Measurements from ENCODE around the gene ZSWIM6.
A peak's percentile ranks its signal among the peaks of the same experiment; 100 is the strongest.

ZSWIM6 gene

DNA sequence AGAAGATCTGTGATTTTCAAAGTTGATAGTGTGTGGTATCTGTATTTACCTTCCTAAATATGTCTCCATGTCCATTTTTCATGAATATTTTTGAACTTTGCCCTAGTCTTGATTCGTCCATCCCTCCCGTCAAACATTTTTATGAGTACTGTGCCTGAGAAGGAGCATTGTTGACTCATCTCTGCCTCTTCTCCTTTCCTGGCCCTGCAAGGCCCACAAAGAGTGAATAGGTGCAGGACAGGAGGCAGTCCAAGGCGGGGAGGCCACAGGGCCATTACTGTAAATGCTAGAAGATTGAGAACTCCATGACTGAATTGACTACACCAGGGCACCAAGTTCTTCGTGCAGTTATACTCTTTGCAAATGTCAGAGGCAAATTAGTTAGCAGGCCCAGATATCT is 200.9 kb downstream of the ZSWIM6 start:
- H3K9me3 Mint-ChIP-seq, result peaks cover 8% of the 10 kb centered on the region
- no peak overlapping the region for H3K27ac Mint-ChIP-seq
- peaks cover 31% of the 10 kb centered on the region for H3K36me3 Mint-ChIP-seq (ENCODE audit: low read depth)
- H3K4me1 Mint-ChIP-seq, result peaks cover 17% of the 10 kb centered on the region
- no peak for DNase-seq
- ATAC-seq, result no peak
- H3K27me3 Mint-ChIP-seq, result no peaks in the 10 kb centered on the region
- H3K4me3 Mint-ChIP-seq, result no peak overlapping the region

DNA sequence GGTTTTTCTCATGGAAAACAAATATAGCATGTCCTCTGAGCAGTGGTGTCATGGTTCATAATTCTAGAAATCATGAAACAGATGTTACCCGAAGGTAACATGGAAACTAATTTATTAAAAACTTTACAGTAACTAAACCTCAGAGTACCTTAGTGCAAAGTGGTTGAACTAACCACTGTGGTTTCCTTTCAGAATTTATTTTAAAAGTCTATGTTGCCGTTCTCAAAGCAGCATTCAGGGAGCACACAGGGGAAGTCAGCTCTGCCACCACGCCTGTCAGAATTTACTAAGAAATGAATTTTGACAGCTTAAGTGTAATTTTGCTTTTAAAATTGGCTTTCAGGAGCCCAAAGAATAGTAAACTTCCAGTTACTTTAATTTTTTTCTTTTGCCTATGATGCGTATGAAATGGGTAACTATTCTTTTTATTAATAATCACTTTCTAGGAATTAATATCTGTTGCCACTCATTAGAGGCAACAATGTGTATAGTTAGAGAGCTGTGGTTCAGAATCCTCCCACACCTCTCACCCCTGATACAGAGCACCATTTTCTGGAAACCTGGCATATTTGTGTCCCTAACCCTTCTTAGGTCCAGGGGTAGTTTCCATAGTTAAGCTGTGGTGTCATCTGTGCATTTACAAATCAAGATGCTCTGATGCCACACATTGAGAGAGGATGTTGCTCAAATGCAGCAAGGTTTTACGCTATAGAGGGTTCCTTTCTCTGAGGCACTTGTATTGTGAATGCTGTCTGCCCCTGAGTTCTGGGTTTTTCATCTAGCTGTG is 202.6 kb downstream of the ZSWIM6 start:
- peak; percentile 78 for ATAC-seq
- H3K27ac Mint-ChIP-seq, result peak overlapping the region; percentile 35
- H3K27me3 Mint-ChIP-seq, result no peaks in the 10 kb centered on the region
- peaks cover 46% of the 10 kb centered on the region for H3K36me3 Mint-ChIP-seq (ENCODE audit: low read depth)
- H3K9me3 Mint-ChIP-seq, result peaks cover 8% of the 10 kb centered on the region
- H3K4me1 Mint-ChIP-seq, result peaks cover 24% of the 10 kb centered on the region
- no peak for DNase-seq
- no peak overlapping the region for H3K4me3 Mint-ChIP-seq

DNA sequence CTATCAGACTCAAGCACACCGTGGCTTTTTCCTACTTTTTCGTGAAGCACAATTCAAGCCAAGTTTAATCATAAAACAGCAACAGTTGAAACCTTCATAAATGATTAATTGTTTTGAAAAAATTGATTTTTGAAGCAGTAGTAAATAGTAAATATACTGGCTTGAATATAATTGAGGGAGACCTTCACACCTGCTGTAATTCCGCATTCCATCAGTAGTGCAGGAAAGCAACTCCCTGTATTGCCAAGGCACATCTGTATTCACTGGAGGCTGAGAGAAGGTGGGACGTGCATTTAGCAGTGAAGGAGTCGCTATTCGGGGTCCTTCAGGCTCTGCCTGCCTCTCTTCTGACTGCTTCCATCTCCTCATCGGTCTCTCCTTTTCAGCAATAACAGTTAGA is 203.8 kb downstream of the ZSWIM6 start:
- DNase-seq, result no peak
- Mint-ChIP-seq H3K4me1 (peaks cover 24% of the 10 kb centered on the region), H3K27me3 (no peaks in the 10 kb centered on the region), H3K4me3 (no peak overlapping the region), H3K36me3 (ENCODE audit: low read depth) (peaks cover 40% of the 10 kb centered on the region), H3K9me3 (peaks cover 8% of the 10 kb centered on the region), H3K27ac (no peak overlapping the region)
- ATAC-seq, result no peak

DNA sequence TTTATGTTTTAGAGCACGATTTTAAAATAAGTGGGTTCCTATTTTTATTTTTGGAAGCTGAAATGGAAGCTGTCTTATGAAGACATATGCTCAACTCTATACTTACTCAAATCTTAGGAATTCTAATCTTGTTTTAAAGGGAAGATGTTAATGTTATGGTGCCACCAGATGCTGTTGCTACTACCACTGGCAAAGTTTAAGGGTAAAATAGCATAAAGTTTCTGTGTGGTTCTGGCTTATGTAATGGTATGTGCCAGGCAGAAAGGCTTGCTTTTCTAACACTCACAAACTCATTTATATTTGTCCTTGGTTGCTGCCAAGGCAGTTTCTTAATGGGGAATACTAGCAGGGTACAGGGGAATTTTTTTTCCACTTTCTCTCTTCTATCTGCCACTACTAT is 204.9 kb downstream of the ZSWIM6 start:
- H3K36me3 Mint-ChIP-seq (ENCODE audit: low read depth), result peaks cover 41% of the 10 kb centered on the region
- peaks cover 8% of the 10 kb centered on the region for H3K9me3 Mint-ChIP-seq
- H3K27me3 Mint-ChIP-seq, result no peaks in the 10 kb centered on the region
- DNase-seq (no peak), ATAC-seq (no peak)
- H3K4me1 Mint-ChIP-seq, result peaks cover 24% of the 10 kb centered on the region
- no peak overlapping the region for H3K4me3 Mint-ChIP-seq
- H3K27ac Mint-ChIP-seq, result no peak overlapping the region

DNA sequence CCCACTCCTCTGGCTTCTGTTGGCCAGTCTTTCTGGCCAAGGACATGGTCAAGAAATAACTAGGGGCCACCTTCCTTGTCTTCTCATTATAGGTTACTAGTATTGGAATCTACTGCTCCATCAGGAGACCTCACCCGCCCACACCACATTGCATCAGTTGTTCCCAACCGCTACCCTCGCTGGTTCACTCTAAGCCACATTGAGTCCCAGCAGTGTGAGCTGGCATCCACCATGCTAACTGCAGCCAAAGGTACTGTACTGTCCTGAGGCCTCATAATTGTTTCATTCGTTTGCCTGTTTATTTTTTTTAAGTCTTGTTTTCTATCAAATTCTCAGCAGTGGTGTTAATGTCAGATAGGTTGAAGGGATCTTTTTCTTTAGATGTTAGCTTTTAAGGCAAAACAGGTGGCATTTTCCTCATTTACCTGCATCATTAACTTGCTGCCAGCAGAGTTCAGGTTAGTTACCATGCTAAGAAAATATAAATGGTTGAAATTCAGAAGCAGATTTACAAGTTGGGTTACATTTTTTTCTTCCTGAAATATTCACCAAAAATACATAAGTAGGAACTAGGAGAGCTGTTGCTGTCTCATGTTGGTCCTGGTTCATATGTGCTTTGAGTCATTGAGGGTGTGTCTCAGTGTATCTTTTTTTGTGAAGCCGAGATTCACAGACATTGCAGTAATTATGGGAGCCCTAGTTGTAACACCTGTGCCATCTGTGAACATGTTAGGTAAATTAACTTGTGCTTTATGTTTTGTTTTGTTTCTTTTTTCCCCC is 206.9 kb downstream of the ZSWIM6 start:
- peaks cover 19% of the 10 kb centered on the region for H3K4me1 Mint-ChIP-seq
- no peaks in the 10 kb centered on the region for H3K27me3 Mint-ChIP-seq
- no peak for DNase-seq
- no peak overlapping the region for H3K4me3 Mint-ChIP-seq
- H3K9me3 Mint-ChIP-seq, result no peaks in the 10 kb centered on the region
- H3K36me3 Mint-ChIP-seq (ENCODE audit: low read depth), result peaks cover 51% of the 10 kb centered on the region
- ATAC-seq, result no peak
- H3K27ac Mint-ChIP-seq, result peak overlapping the region; percentile 15

DNA sequence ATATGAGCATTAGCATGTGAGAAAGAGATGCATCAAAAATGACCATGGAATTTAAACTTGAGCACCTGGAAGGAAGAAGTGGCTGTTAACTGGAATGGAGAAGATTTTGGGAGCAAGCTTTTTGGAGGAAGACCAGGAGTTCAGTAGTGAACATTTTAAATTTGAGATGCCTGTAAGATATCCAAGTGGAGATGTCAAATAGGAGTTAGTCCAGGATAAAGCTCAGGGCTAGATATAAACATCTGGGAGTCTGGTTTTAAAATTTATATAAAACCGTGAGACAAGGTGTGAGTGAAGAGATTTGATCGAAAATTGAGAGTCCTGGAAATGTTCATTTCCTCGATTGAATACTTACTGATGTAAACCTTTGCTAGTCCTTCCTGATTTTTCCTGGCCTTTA is 217.5 kb downstream of the ZSWIM6 start:
- Mint-ChIP-seq H3K27ac (no peak overlapping the region), H3K9me3 (peaks cover 5% of the 10 kb centered on the region), H3K27me3 (no peaks in the 10 kb centered on the region), H3K4me3 (no peak overlapping the region), H3K4me1 (no peaks in the 10 kb centered on the region), H3K36me3 (ENCODE audit: low read depth) (peaks cover 4% of the 10 kb centered on the region)
- no peak for DNase-seq
- no peak for ATAC-seq

DNA sequence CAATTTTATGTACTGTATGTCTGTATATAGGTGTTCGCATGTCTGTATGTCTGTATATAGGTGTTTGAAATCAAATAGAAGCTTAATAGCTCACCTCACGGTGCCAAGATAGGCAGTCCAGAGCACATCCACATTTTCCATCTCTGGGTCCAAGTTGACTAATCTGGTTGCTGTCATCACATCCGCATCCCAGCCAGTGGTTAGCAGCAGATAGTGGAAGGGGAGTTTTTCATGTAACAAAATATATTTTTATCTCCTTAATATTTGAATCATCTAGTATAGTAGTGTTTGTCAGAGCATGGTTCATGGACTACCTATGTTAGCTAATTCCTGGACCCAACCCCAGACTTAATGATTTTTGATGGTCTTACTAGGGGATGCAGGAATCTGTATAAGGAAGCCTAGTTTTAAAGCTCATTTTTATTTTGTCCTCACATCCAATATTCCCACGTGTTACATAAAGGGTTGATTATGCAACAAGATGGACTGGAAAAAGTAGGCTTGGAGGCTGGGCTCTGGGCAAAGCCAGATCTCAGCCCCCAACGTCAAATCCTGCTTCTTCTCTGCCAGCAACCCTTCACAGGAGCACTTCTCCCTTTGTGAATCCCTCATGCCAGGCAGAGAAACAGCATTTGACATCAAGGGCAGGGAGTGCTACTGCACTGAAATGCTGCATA is 219.7 kb downstream of the ZSWIM6 start:
- no peak for DNase-seq
- peaks cover 4% of the 10 kb centered on the region for H3K27me3 Mint-ChIP-seq
- no peak for ATAC-seq

DNA sequence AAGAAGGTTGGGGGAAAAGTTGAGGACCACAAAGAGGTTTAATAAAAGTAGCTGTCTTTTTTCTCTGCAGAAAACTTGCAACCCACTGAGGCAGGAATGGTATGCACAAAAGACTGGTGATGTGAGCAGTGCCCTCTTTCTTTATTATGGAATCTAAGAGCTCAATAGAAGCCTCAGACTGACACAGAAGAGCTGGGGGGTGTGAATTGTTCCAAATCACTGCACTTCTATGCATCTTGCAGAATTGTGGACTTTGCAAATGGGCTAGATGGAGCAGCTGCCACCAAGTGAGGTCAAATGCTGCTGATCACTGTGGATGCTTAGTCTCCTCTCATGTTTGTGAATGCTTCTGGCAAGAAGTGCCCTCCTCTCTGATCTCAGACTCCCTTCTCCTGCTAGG is 227.1 kb downstream of the ZSWIM6 start:
- H3K27ac Mint-ChIP-seq, result no peak overlapping the region
- H3K36me3 Mint-ChIP-seq (ENCODE audit: low read depth), result no peaks in the 10 kb centered on the region
- peaks cover 5% of the 10 kb centered on the region for H3K27me3 Mint-ChIP-seq
- H3K9me3 Mint-ChIP-seq, result no peaks in the 10 kb centered on the region
- H3K4me1 Mint-ChIP-seq, result no peaks in the 10 kb centered on the region
- ATAC-seq (no peak), DNase-seq (no peak)
- H3K4me3 Mint-ChIP-seq, result no peak overlapping the region

More for the DNA sequence above, 219.7 kb downstream of the ZSWIM6 start:
- H3K9me3 Mint-ChIP-seq, result peaks cover 4% of the 10 kb centered on the region
- H3K27ac Mint-ChIP-seq, result no peak overlapping the region
- H3K4me1 Mint-ChIP-seq, result no peaks in the 10 kb centered on the region
- H3K36me3 Mint-ChIP-seq (ENCODE audit: low read depth), result no peaks in the 10 kb centered on the region
- H3K4me3 Mint-ChIP-seq, result no peak overlapping the region

DNA sequence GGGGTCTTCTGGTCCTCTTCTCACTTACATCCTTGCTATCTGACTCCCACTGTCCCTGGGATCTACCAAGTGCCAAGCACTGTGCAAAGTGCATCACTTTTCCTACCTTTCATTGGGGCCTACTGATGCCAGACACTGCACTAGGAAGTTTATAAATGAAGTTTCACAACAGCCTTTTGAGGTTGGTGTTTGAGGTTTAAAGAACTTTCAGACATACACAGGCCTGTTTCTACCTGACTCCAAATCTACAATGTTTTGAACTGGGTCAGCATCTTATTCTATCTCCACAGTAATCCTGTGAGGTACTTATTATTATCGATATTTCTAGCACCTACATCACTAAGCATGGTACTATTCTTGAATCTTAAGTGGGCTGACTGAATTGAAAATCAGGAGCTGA is 227.7 kb downstream of the ZSWIM6 start:
- ATAC-seq (no peak), DNase-seq (no peak)
- Mint-ChIP-seq H3K4me1 (no peaks in the 10 kb centered on the region), H3K27ac (no peak overlapping the region), H3K36me3 (ENCODE audit: low read depth) (no peaks in the 10 kb centered on the region), H3K9me3 (no peaks in the 10 kb centered on the region), H3K27me3 (peaks cover 5% of the 10 kb centered on the region), H3K4me3 (no peak overlapping the region)

DNA sequence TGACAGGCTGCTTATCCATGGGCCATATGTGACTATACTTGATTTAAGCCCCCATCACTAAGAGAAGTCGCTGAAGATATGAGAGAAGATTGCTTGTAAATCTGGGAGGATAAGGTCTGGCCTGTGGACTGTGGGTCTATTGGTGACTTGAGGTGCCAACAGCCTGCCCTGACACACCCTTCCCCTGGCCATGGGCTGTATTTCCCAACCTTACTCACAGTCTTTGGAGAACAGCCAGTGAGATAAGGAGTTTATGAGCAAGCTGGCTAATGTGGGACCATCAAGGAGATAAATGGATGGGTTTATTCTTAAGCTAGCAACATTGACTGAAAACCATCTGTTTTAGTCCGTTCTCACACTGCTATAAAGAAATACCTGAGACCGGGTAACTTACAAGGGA is 231.3 kb downstream of the ZSWIM6 start:
- Mint-ChIP-seq H3K27ac (no peak overlapping the region), H3K9me3 (no peaks in the 10 kb centered on the region), H3K36me3 (ENCODE audit: low read depth) (no peaks in the 10 kb centered on the region), H3K4me3 (no peak overlapping the region), H3K4me1 (no peaks in the 10 kb centered on the region), H3K27me3 (no peaks in the 10 kb centered on the region)
- DNase-seq (no peak), ATAC-seq (no peak)

DNA sequence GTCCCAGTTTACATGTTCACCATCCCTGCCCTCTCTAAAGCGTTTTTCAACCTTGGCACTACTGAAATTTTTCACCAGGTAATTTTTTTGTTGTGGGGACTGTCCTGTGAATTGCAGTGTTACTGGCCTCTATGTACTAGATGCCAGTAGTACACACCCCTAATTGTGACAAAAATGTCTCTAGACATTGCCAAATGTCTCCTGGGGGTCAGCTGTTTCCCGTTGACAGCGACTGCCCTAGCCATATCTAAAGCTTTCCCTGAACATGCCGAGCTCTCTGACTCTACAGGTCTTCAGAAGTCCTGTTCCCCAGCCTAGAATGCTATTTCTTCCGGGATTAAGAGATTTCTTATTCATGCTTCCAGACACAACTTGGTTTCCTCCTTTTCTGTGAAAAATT is 235.3 kb downstream of the ZSWIM6 start:
- Mint-ChIP-seq H3K4me3 (no peak overlapping the region), H3K36me3 (ENCODE audit: low read depth) (no peaks in the 10 kb centered on the region), H3K9me3 (no peaks in the 10 kb centered on the region), H3K27me3 (no peaks in the 10 kb centered on the region), H3K27ac (no peak overlapping the region), H3K4me1 (no peaks in the 10 kb centered on the region)
- DNase-seq, result no peak
- no peak for ATAC-seq

DNA sequence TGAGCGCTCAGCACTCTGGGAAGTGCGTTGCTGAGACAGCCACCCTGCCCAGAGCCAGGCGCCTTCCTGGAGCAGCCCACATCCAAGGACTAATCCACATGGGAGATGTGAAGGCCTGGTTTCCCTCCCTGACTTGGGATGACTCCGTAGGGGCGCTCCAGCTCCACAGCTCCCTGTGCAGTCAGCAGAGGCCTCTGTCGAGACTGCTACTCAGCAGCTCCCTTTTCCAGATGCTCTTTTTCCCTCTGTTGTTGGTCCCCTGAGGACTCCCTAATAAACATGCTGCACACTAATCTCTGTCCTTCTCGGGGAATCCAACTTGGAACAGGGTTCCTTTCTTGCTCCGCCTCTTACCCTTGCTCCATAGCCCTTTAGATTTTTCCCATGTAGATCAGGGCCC is 237.3 kb downstream of the ZSWIM6 start:
- no peak for ATAC-seq
- H3K9me3 Mint-ChIP-seq, result no peaks in the 10 kb centered on the region

DNA sequence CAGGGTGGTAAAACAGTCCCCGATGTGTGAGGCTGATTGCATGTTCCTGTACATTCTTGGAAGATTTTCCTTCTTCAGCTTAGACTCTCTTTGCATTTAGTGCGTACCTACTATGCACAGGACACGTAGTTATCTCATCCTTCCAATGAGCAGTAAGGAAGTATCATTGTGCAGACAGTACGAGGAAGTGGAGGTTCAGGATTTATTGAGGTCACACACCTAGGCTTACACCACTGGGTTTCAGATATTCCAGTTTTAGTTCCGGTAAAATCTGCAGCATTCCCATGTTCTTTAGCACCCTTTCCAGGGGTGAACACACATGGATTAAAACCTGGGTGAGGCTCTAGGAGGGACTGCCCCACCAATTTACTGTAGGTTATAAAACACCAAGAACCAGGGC is 238.7 kb downstream of the ZSWIM6 start:
- no peaks in the 10 kb centered on the region for H3K9me3 Mint-ChIP-seq
- H3K27ac Mint-ChIP-seq, result no peak overlapping the region
- H3K4me3 Mint-ChIP-seq, result no peak overlapping the region
- DNase-seq (no peak), ATAC-seq (no peak)
- peaks cover 4% of the 10 kb centered on the region for H3K27me3 Mint-ChIP-seq
- H3K36me3 Mint-ChIP-seq (ENCODE audit: low read depth), result no peaks in the 10 kb centered on the region
- no peaks in the 10 kb centered on the region for H3K4me1 Mint-ChIP-seq

More for the DNA sequence above, 237.3 kb downstream of the ZSWIM6 start:
- Mint-ChIP-seq H3K36me3 (ENCODE audit: low read depth) (no peaks in the 10 kb centered on the region), H3K4me3 (no peak overlapping the region), H3K27ac (no peak overlapping the region), H3K27me3 (peaks cover 4% of the 10 kb centered on the region), H3K4me1 (no peaks in the 10 kb centered on the region)
- no peak for DNase-seq

DNA sequence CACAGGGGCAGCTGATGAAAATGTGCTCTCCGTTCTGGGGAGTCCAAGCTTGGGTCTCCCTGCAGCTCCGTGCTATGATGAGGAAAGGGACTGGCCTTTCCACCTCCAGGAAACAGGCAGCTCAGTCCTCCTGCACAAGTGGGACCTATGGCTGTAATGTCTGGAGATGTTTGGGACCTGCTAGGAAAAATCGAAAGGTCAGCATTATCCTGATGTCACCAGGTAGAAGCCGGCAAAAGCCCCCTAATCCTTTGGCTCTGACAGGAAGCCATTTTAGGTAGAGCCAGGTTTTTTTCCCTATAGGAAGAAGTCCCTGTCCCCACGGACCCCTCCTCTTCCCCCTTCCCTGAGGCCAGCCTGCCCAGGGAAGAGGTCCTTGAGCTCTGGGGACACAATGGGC is 240.9 kb downstream of the ZSWIM6 start:
- no peak overlapping the region for H3K27ac Mint-ChIP-seq
- H3K36me3 Mint-ChIP-seq (ENCODE audit: low read depth), result no peaks in the 10 kb centered on the region
- no peaks in the 10 kb centered on the region for H3K9me3 Mint-ChIP-seq
- no peak overlapping the region for H3K4me3 Mint-ChIP-seq
- ATAC-seq (no peak), DNase-seq (no peak)
- H3K27me3 Mint-ChIP-seq, result peaks cover 4% of the 10 kb centered on the region
- H3K4me1 Mint-ChIP-seq, result no peaks in the 10 kb centered on the region

DNA sequence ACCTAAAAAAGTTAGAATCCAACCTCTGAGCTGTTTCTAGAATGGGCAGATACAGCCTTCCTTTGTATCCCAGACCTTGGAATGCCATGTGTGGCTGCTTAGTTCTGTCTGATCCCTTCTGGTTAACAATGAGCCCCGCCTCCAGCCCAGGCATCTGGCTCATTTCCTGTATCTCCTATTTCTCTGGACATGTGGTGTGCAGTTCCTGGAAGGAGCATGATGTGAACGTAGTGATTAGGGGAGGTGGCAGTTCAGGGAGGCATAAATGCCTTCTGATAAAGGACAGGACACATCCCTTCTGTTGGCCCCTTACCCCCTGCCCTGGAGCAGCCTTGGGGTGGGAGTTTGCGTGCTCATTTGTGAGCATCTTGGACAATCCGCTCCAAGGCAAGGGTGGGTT is 243.0 kb downstream of the ZSWIM6 start:
- H3K4me1 Mint-ChIP-seq, result no peaks in the 10 kb centered on the region
- DNase-seq, result no peak
- no peak overlapping the region for H3K27ac Mint-ChIP-seq
- no peak for ATAC-seq
- H3K4me3 Mint-ChIP-seq, result no peak overlapping the region
- H3K36me3 Mint-ChIP-seq (ENCODE audit: low read depth), result no peaks in the 10 kb centered on the region
- peaks cover 4% of the 10 kb centered on the region for H3K27me3 Mint-ChIP-seq
- H3K9me3 Mint-ChIP-seq, result no peaks in the 10 kb centered on the region
